A549 (cell line): ENCODE data around the gene NFIA.

Source experiments
- BHLHE40 ChIP-seq: IDR thresholded peaks from 2 replicates; pipeline ENCODE4 v1.6.1; 2012; ENCODE audit warnings: low read depth, low read length, inconsistent platforms
- CBX2 ChIP-seq: fragments of 200-600 bp; sonication (generic); IDR thresholded peaks from 2 replicates; pipeline ENCODE4 v1.6.1; 2016; ENCODE audit warnings: low read depth, mild to moderate bottlenecking, borderline replicate concordance
- EP300 ChIP-seq, 2 experiments: fragments of >200 bp; sonication (Bioruptor Twin); formaldehyde crosslinking; IDR thresholded peaks; 2 replicates in 1 of 2; 3 replicates in 1 of 2; pipeline ENCODE4 v1.6.1; 2016 to 2017
- FOSL2 ChIP-seq, 2 experiments: fragments of 450-650 bp in 1 of 2; fragments of >200 bp in 1 of 2; sonication (Bioruptor Twin) in 1 of 2; formaldehyde crosslinking; IDR thresholded peaks; 2 replicates each; pipeline versions ENCODE4 v1.5.0 to v1.6.1; 2016 to 2020; ENCODE audit warnings: mild to moderate bottlenecking in 1 of 2, moderate library complexity in 1 of 2
- MAFK ChIP-seq: fragments of 450-650 bp; IDR thresholded peaks from 2 replicates; pipeline ENCODE4 v1.6.1; 2014; ENCODE audit not compliant: partially characterized antibody
- NR3C1 ChIP-seq: fragments of >200 bp; sonication (Bioruptor Twin); formaldehyde crosslinking; IDR thresholded peaks from 3 replicates; pipeline ENCODE4 v1.6.1; 2017
- POLR2A ChIP-seq: IDR thresholded peaks from 2 replicates; pipeline ENCODE4 v1.6.1; 2012; ENCODE audit warnings: mild to moderate bottlenecking, low read length
- RNF2 ChIP-seq: fragments of 200-600 bp; sonication (generic); IDR thresholded peaks from 2 replicates; pipeline ENCODE4 v1.6.1; 2016; ENCODE audit warnings: low read depth, mild to moderate bottlenecking, antibody characterized with exemption, moderate library complexity, borderline replicate concordance
- SMC3 ChIP-seq: fragments of >200 bp; sonication (Bioruptor Twin); formaldehyde crosslinking; IDR thresholded peaks from 3 replicates; pipeline ENCODE4 v1.6.1; 2018; ENCODE audit warnings: inconsistent platforms
- TFCP2L1 ChIP-seq: fragments of 250-450 bp; sonication (Bioruptor Pico); IDR thresholded peaks from 2 replicates; pipeline ENCODE4 v1.5.0; 2021; ENCODE audit warnings: mild to moderate bottlenecking
- ZFP36 ChIP-seq: fragments of 450-650 bp; IDR thresholded peaks from 2 replicates; pipeline ENCODE4 v1.6.1; 2014; ENCODE audit warnings: borderline replicate concordance; ENCODE audit not compliant: partially characterized antibody
- TF ChIP-seq, protein P1 (sequence below): fragments of >200 bp; sonication (Bioruptor Twin); formaldehyde crosslinking; IDR thresholded peaks from 3 replicates; pipeline ENCODE4 v1.5.1; 2016
- TF ChIP-seq, protein P2 (sequence below): fragments of >200 bp; sonication (Bioruptor Twin); formaldehyde crosslinking; IDR thresholded peaks from 3 replicates; pipeline ENCODE4 v1.6.1; 2016
- TF ChIP-seq, protein P3 (sequence below): fragments of 250-450 bp; sonication (Bioruptor Pico); IDR thresholded peaks from 2 replicates; pipeline ENCODE4 v1.5.0; 2021; ENCODE audit warnings: mild to moderate bottlenecking, moderate library complexity, borderline replicate concordance

- TF ChIP-seq, protein P1, sequence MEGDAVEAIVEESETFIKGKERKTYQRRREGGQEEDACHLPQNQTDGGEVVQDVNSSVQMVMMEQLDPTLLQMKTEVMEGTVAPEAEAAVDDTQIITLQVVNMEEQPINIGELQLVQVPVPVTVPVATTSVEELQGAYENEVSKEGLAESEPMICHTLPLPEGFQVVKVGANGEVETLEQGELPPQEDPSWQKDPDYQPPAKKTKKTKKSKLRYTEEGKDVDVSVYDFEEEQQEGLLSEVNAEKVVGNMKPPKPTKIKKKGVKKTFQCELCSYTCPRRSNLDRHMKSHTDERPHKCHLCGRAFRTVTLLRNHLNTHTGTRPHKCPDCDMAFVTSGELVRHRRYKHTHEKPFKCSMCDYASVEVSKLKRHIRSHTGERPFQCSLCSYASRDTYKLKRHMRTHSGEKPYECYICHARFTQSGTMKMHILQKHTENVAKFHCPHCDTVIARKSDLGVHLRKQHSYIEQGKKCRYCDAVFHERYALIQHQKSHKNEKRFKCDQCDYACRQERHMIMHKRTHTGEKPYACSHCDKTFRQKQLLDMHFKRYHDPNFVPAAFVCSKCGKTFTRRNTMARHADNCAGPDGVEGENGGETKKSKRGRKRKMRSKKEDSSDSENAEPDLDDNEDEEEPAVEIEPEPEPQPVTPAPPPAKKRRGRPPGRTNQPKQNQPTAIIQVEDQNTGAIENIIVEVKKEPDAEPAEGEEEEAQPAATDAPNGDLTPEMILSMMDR, result no peak
- TF ChIP-seq ZFP36 (no peak), EP300 (IDR thresholded peaks at IDR 0.05) (no peak), POLR2A (no peak), CBX2 (no peak), SMC3 (no peak), RNF2 (no peak), TFCP2L1 (CRISPR knock-in tag) (no peak), BHLHE40 (no peak), MAFK (no peak), FOSL2 (IDR thresholded peaks at IDR 0.05) (no peak), FOSL2 (CRISPR knock-in tag; IDR thresholded peaks at IDR 0.05) (no peak), NR3C1 (no peak)
- TF ChIP-seq, protein P2, sequence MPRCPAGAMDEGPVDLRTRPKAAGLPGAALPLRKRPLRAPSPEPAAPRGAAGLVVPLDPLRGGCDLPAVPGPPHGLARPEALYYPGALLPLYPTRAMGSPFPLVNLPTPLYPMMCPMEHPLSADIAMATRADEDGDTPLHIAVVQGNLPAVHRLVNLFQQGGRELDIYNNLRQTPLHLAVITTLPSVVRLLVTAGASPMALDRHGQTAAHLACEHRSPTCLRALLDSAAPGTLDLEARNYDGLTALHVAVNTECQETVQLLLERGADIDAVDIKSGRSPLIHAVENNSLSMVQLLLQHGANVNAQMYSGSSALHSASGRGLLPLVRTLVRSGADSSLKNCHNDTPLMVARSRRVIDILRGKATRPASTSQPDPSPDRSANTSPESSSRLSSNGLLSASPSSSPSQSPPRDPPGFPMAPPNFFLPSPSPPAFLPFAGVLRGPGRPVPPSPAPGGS, result no peak
- TF ChIP-seq, protein P3, sequence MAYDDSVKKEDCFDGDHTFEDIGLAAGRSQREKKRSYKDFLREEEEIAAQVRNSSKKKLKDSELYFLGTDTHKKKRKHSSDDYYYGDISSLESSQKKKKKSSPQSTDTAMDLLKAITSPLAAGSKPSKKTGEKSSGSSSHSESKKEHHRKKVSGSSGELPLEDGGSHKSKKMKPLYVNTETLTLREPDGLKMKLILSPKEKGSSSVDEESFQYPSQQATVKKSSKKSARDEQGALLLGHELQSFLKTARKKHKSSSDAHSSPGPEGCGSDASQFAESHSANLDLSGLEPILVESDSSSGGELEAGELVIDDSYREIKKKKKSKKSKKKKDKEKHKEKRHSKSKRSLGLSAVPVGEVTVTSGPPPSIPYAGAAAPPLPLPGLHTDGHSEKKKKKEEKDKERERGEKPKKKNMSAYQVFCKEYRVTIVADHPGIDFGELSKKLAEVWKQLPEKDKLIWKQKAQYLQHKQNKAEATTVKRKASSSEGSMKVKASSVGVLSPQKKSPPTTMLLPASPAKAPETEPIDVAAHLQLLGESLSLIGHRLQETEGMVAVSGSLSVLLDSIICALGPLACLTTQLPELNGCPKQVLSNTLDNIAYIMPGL (CRISPR knock-in tag), result no peak
Observed at GRCh38 chr1:61343734-61344420, 261.5 kb downstream of the NFIA start.
